ENCODE results near the gene XAF1. TPM values are rescaled to one million over a fixed set of nuclear protein-coding genes. Genes with fewer than 3 reads are reported as not detected.

Gene XAF1
- 2.1 and 7.8 TPM in 2 replicates for total RNA-seq (ENCODE audit: low replicate concordance)
- long read RNA-seq, transcript XAF1-202 (7 exons, 3,623 nt): major isoform, 7 of 15 reads
- long read RNA-seq, partial matches to known transcripts: 1 of 15 reads
- long read RNA-seq, other reads (novel, unspliced or antisense): 4 of 15 reads

GRCh38 chr17:6755731-6756184 lies at the start of gene XAF1:
XAF1 (plus strand) TSS chr17:6756046; CDS start chr17:6756079, 33 bp downstream.
- Mint-ChIP-seq H3K9me3 (no peaks in the 10 kb centered on the region), H3K27ac (peak within 1 kb of the TSS; percentile 58), H3K36me3 (no peaks in the 10 kb centered on the region), H3K4me1 (ENCODE audit: unreplicated experiment) (peaks cover 5% of the 10 kb centered on the region), H3K27me3 (peaks cover 32% of the 10 kb centered on the region), H3K4me3 (peak within 1 kb of the TSS; percentile 68)
- no peak for DNase-seq (ENCODE audit: extremely low spot score, unreplicated experiment)
- TF ChIP-seq CTCF (conservative IDR thresholded peaks at IDR 0.05): no peak

GRCh38 chr17:6706499-6706898 lies 49.3 kb upstream of the XAF1 start:
- Mint-ChIP-seq H3K4me3 (no peak overlapping the region), H3K4me1 (ENCODE audit: unreplicated experiment) (no peaks in the 10 kb centered on the region), H3K27me3 (peaks cover 55% of the 10 kb centered on the region), H3K9me3 (no peaks in the 10 kb centered on the region), H3K27ac (no peak overlapping the region), H3K36me3 (no peaks in the 10 kb centered on the region)
- no peak for DNase-seq (ENCODE audit: extremely low spot score, unreplicated experiment)
- no peak for TF ChIP-seq CTCF (conservative IDR thresholded peaks at IDR 0.05)

GRCh38 chr17:6706996-6707395 lies 48.9 kb upstream of the XAF1 start:
- Mint-ChIP-seq H3K4me1 (ENCODE audit: unreplicated experiment) (peaks cover under 1% of the 10 kb centered on the region), H3K9me3 (no peaks in the 10 kb centered on the region), H3K36me3 (no peaks in the 10 kb centered on the region), H3K27ac (no peak overlapping the region), H3K27me3 (peaks cover 60% of the 10 kb centered on the region), H3K4me3 (no peak overlapping the region)
- no peak for TF ChIP-seq CTCF (conservative IDR thresholded peaks at IDR 0.05)
- no peak for DNase-seq (ENCODE audit: extremely low spot score, unreplicated experiment)

- TF ChIP-seq CTCF (conservative IDR thresholded peaks at IDR 0.05): no peak
- peaks cover 8% of the 10 kb centered on the region for H3K4me1 Mint-ChIP-seq (ENCODE audit: unreplicated experiment)
- H3K4me3 Mint-ChIP-seq: no peak overlapping the region
- no peak overlapping the region for H3K27ac Mint-ChIP-seq
- no peaks in the 10 kb centered on the region for H3K36me3 Mint-ChIP-seq
- peaks cover 74% of the 10 kb centered on the region for H3K27me3 Mint-ChIP-seq
- DNase-seq (ENCODE audit: extremely low spot score, unreplicated experiment): no peak
- no peaks in the 10 kb centered on the region for H3K9me3 Mint-ChIP-seq
These were observed 47.4 kb upstream of the XAF1 start for GRCh38 chr17:6708357-6708961.

- H3K27ac Mint-ChIP-seq: no peak overlapping the region
- H3K4me1 Mint-ChIP-seq (ENCODE audit: unreplicated experiment): peaks cover 8% of the 10 kb centered on the region
- H3K27me3 Mint-ChIP-seq: peaks cover 81% of the 10 kb centered on the region
- TF ChIP-seq CTCF (conservative IDR thresholded peaks at IDR 0.05): no peak
- H3K9me3 Mint-ChIP-seq: no peaks in the 10 kb centered on the region
- H3K36me3 Mint-ChIP-seq: no peaks in the 10 kb centered on the region
- no peak overlapping the region for H3K4me3 Mint-ChIP-seq
- DNase-seq (ENCODE audit: extremely low spot score, unreplicated experiment): no peak
These were observed 45.5 kb upstream of the XAF1 start for GRCh38 chr17:6710317-6710716.

Measured in type B pancreatic cell (in vitro differentiated cells).